Heart left ventricle (tissue), 16 donors: ENCODE results near the gene CABP4. TPM values are rescaled to one million over a fixed set of nuclear protein-coding genes. Genes with fewer than 3 reads are reported as not detected.

Experiments
- ATAC-seq, 4 donors: fragments of 200-7000 bp; cut with Tn5 transposase; one replicate each; pipeline ENCODE4 v1.9.1; 2020 to 2022; ENCODE audit warnings: moderate library complexity in 4 of 4, mild to moderate bottlenecking in 3 of 4, moderate number of reproducible peaks in 1 of 4
- DNase-seq, 5 donors: peaks; one replicate each; pipeline ENCODE4 v3.0.0-alpha.2; 2020
- H3K27ac ChIP-seq, 12 donors: fragments of 200-600 bp; sonication (generic) in 4 of 12; one replicate each; pipeline versions ENCODE4 v1.5.0 to v1.8.0; 2016 to 2022; ENCODE audit warnings: mild to moderate bottlenecking in 2 of 12
- H3K27me3 ChIP-seq, 9 donors: fragments of 200-600 bp; sonication (generic) in 2 of 9; one replicate each; pipeline versions ENCODE4 v1.5.1 to v1.8.0; 2016 to 2022; ENCODE audit warnings: mild to moderate bottlenecking in 3 of 9
- H3K36me3 ChIP-seq, 9 donors: fragments of 200-600 bp; sonication (generic) in 2 of 9; one replicate each; pipeline versions ENCODE4 v1.5.0 to v1.8.0; 2018 to 2022; ENCODE audit warnings: mild to moderate bottlenecking in 2 of 9
- H3K4me1 ChIP-seq, 12 donors: fragments of 200-600 bp; sonication (generic) in 4 of 12; one replicate each; pipeline versions ENCODE4 v1.5.0 to v1.8.0; 2016 to 2022; ENCODE audit warnings: mild to moderate bottlenecking in 3 of 12
- H3K4me3 ChIP-seq, 12 donors: fragments of 200-600 bp; sonication (generic) in 4 of 12; one replicate each; pipeline versions ENCODE4 v1.5.0 to v1.8.0; 2017 to 2022; ENCODE audit warnings: mild to moderate bottlenecking in 9 of 12, moderate library complexity in 4 of 12
- H3K9me3 ChIP-seq, 12 donors: fragments of 200-600 bp; sonication (generic) in 4 of 12; one replicate each; pipeline versions ENCODE4 v1.5.0 to v1.8.0; 2016 to 2022; ENCODE audit warnings: mild to moderate bottlenecking in 1 of 12
- CTCF ChIP-seq, 12 donors: fragments of 200-600 bp; sonication (generic) in 4 of 12; IDR thresholded peaks; one replicate each; pipeline versions ENCODE4 v1.5.0 to v1.8.0; 2018 to 2022; ENCODE audit warnings: antibody characterized with exemption in 12 of 12, mild to moderate bottlenecking in 5 of 12
- POLR2A ChIP-seq, 2 donors: fragments of 450-650 bp; IDR thresholded peaks; one replicate each; pipeline ENCODE4 v1.6.1; 2017; ENCODE audit warnings: antibody characterized with exemption in 2 of 2, mild to moderate bottlenecking in 2 of 2, moderate library complexity in 2 of 2
- WGBS, 4 donors: extraction: QIAGEN DNeasy Blood & Tissue Kit in 2 of 4; methylation state at CpG; one replicate each; pipeline versions ENCODE4 v1.1.5 to v1.1.7; 2013 to 2018; 5-methylcytosine and 5-hydroxymethylcytosine counted together
- intact Hi-C, 10 donors: fragments of 100-400 bp; cut with DNase I; formaldehyde crosslinking; loops; one replicate each; pipeline versions ENCODE4 v1.11.1 to v1.14.2; 2022
- polyA plus RNA-seq, 2 donors: library from polyadenylated mRNA; stranded (reverse); fragments of 200-250 nt; gene quantifications; one replicate each; pipeline ENCODE4 v1.2.3, GENCODE V29; 2013
- total RNA-seq, 9 donors: library from RNA; depleted of rRNA in 2 of 9; stranded (reverse); fragments of >200 nt in 2 of 9; fragmentation: NEBNext Ultra II Directional in 3 of 9; extraction: Animal tissue kit (Norgen Biotek cat#: 25700) in 3 of 9; gene quantifications; one replicate each; pipeline versions ENCODE4 v1.1.0 to v1.2.4, GENCODE V29; 2016 to 2023
- donor health status: ischemic (EF 13 %, LVEDD 7.1; RV severe dilation, severe dysfunction).
- donor health status: healthy with polysubstance abuse.
- donor health status: DM: no; HTN: yes; CAD: no.
- donor health status: DM: no; HTN: no; CAD: no.
- donor health status: ischemic (EF 25% LVEDD 6.9; RV normal size, moderate dysfunction).
- donor health status: ischemic (EF 25% LVEDD 5.7; RV mildly dilated, moderate dysfunction).
- donor health status: healthy.
- donor health status: DM: yes; HTN: yes; CAD: no.
- donor health status: ischemic (EF 35%, LVEDD 5.7; RV mildly dilated, moderate dysfunction).
- donor health status: nonischemic (EF 11% LVEDD 7.7; RV severe dilation, severe dysfunction).
- donor health status: DM: yes; HTN: yes; CAD: no.
- donor health status: PGD.
- donor health status: ischemic (EF 29% LVEDD 5.4; RV normal size, mild dysfunction).
- donor health status: nonischemic (EF 23%, LVEDD 6.1; RV moderate dilation, normal function).

The CABP4 gene
- total and polyA plus RNA-seq, 11 donors, result 0.25 to 4.2 (median 0.51) TPM; not detected in 1

- peak overlapping the region in 1 of 12 donors; percentile 91 for H3K27ac ChIP-seq
- TF ChIP-seq CTCF (IDR thresholded peaks at IDR 0.05), result no peak
- no peak for TF ChIP-seq POLR2A (IDR thresholded peaks at IDR 0.05)
- DNase-seq (no peak), ATAC-seq (no peak)
- H3K4me1 ChIP-seq, result peaks cover 0 to 25% (median 0%) of the 10 kb centered on the region in 12 donors
- 52 to 69% (median 68%) methylated on average over 9 to 24 of the region's 24 CpGs for WGBS, 4 donors
- no peaks in the 10 kb centered on the region for H3K9me3 ChIP-seq
- H3K4me3 ChIP-seq, result peak overlapping the region in 2 of 12 donors; percentile 21 to 50
- intact Hi-C loops, result loop anchor here in 3 of 10 donors (10.0 kb wide), 1 partner anchor 56 kb away; the partner anchor contains the start of gene TMEM134 (in 3 of the 3)
- no peaks in the 10 kb centered on the region for H3K36me3 ChIP-seq
- peaks cover 0 to 51% (median 12%) of the 10 kb centered on the region in 9 donors for H3K27me3 ChIP-seq
These were observed 45.9 kb upstream of the CABP4 start for GRCh38 chr11:67409261-67409666.

GRCh38 chr11:67409781-67410368, 45.3 kb upstream of the CABP4 start:
- WGBS, 4 donors, result 40 to 67% (median 44%) methylated on average over 8 to 13 of the region's 13 CpGs
- DNase-seq (no peak), ATAC-seq (no peak)
- Histone ChIP-seq H3K9me3 (no peaks in the 10 kb centered on the region), H3K4me3 (peak overlapping the region in 2 of 12 donors; percentile 21 to 50), H3K4me1 (peaks cover 0 to 27% (median under 1%) of the 10 kb centered on the region in 12 donors), H3K27me3 (peaks cover 0 to 51% (median 16%) of the 10 kb centered on the region in 9 donors), H3K36me3 (no peaks in the 10 kb centered on the region), H3K27ac (peak overlapping the region in 1 of 12 donors; percentile 91)
- TF ChIP-seq CTCF (IDR thresholded peaks at IDR 0.05) (no peak), POLR2A (IDR thresholded peaks at IDR 0.05) (no peak)
- intact Hi-C loops, result loop anchor here in 3 of 10 donors (10.0 kb wide), 1 partner anchor 55 kb away; the partner anchor contains the start of gene TMEM134 (in 3 of the 3)

GRCh38 chr11:67410369-67410831, 44.8 kb upstream of the CABP4 start:
- DNase-seq (no peak), ATAC-seq (no peak)
- peaks cover 0 to 55% (median 16%) of the 10 kb centered on the region in 9 donors for H3K27me3 ChIP-seq
- TF ChIP-seq POLR2A (IDR thresholded peaks at IDR 0.05), result no peak
- no peak for TF ChIP-seq CTCF (IDR thresholded peaks at IDR 0.05)
- no peaks in the 10 kb centered on the region for H3K36me3 ChIP-seq
- H3K9me3 ChIP-seq, result no peaks in the 10 kb centered on the region
- peaks cover 0 to 32% (median 4%) of the 10 kb centered on the region in 12 donors for H3K4me1 ChIP-seq
- no peak overlapping the region for H3K4me3 ChIP-seq
- WGBS, 4 donors, result 50 to 88% (median 69%) methylated on average over 2 to 15 of the region's 15 CpGs
- intact Hi-C loops, result no loop called here
- H3K27ac ChIP-seq, result peak overlapping the region in 1 of 12 donors; percentile 91

- peaks cover 0 to 37% (median 8%) of the 10 kb centered on the region in 12 donors for H3K4me1 ChIP-seq
- WGBS, 4 donors, result 72 to 82% (median 76%) methylated on average over 17 of the region's 17 CpGs
- no peak overlapping the region for H3K27ac ChIP-seq
- DNase-seq, result no peak
- TF ChIP-seq POLR2A (IDR thresholded peaks at IDR 0.05) (no peak), CTCF (IDR thresholded peaks at IDR 0.05) (no peak)
- no peak overlapping the region for H3K4me3 ChIP-seq
- no peaks in the 10 kb centered on the region for H3K36me3 ChIP-seq
- H3K27me3 ChIP-seq, result peaks cover 0 to 56% (median 16%) of the 10 kb centered on the region in 9 donors
- intact Hi-C loops, result no loop called here
- ATAC-seq, result no peak
- no peaks in the 10 kb centered on the region for H3K9me3 ChIP-seq
These were observed 44.0 kb upstream of the CABP4 start for GRCh38 chr11:67410984-67411784.
